ENCODE measurements around the gene AADAT.
A peak's percentile ranks its signal among the peaks of the same experiment; 100 is the strongest.
"Not testable (repeated sequence)": the region's sequence is repeated elsewhere in the genome, so short reads cannot be mapped to it uniquely, and the experiment has no call there.

The AADAT gene

DNA sequence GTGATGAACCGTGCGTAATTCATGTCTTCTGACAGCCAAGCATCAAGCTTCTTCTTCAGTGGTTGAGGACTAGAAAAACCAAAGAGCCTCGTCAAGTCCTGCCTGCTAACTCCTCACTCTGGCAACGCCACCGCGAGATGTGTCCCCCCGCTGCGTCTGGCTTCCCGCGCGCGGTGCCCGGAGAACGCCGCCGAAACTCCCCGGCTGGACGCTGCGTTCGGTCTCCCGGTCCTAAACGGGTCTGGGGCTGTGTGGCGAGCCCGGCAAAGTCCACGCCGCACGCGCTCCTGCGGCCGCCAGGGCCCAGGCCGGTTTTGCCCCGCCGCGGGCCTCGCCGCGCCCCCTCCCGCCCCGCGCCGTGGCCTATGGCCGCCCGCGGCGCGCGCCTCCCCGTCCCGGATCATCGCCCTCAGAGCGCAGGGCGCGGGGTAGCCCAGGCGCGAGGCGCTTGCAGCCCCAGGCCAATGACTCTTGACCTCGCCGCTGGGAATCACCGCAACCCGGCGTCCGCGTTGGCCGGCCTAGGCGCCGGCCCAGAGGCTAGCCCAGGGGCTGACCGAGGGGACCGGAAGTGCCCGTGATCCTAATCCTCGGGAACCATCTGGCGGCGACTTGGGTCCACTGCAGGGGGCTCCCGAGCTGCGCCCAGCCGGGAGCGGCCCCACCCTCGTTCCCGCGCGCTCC is at the start of gene AADAT:
AADAT (minus strand) TSS at position 289 of the 684 bp plus-strand sequence; CDS start at position 23, 266 bp downstream.
- no peak for DNase-seq

DNA sequence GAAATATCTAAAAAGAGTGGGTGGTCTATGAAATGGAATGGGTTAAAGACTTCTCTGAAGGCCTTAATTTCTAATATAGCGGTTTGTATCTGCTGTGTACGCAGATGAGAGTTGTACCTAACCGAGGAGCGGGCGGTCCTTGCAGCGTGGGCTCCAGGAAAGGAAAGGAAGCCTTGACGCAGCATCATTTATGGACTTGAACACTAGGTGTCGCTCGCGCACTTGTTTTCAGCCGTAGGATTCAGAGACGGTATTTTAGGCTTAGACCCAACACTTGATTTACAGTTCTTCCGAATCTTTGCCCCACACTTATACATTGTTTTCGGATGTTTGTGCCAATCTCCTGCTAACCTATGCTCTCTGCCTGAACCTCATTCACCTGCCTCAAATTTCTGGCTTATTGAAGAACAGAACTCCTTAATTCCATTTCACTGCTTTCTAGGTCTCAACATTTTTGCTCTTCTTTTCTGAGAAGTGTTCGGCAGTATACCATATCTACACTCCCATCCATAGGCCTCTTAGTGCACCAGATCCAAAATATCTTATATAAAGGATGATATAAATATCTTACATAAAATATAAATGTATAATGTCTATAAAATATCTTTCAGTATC is 48.9 kb upstream of the AADAT start:
- peak; percentile 17 to 41 (median 26) for DNase-seq

DNA sequence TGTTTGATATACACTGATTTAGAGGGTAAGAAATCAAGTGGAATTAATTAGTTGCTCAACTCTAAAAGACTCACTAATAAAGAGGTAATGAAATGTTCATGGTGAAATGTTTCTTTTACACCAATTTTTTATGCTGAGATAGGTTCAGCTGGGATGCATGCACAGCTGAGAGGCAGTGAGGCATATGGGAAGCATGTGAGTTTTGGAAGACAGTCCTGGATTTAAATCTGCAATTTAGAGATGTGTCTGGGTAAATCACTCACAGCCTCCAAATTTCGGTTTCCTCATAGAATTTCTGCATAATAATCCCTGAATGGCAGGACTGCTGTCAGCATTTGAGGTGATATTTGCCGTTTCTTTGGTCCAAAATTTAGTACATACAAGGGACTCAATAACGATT is 48.2 kb upstream of the AADAT start:
- no peak for DNase-seq

DNA sequence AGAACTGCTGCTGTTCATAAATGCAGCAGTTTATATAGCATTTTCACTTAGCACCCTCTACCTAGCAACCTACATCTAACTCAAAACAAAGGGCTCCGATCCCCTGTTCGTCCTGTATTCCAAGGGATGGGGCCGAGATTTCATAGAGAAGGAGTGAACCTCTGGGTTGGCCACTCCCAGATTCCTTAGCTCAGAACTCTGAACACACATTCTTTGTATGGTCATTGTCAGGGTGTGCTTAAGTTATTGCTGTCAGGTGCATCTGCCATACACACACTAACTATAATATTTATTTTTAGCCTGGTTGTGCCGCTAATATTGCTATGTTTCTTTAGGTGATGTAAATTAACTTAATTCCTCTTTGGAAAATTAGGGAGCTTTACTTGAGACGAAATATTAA is 47.7 kb upstream of the AADAT start:
- DNase-seq, result no peak

DNA sequence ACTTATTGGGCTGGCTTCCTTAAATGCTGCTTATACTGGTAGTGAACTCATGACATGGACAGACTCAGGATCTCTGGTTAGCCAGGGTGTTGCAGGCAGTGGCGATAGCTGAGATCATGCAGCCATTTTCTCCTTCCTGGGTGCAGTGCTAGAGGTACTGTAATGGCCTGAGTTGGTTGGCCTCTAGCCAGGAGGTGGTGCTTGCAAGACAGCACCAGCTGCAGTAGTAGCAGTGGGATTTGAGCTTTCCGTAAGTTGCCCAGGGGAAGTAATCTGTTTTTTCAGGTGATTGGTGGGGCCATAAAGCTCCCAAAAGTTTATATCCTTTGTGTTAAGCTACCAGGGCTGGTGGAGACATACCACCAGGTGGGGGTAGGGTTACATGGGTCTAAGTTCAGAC is 45.1 kb upstream of the AADAT start:
- no peak for DNase-seq

DNA sequence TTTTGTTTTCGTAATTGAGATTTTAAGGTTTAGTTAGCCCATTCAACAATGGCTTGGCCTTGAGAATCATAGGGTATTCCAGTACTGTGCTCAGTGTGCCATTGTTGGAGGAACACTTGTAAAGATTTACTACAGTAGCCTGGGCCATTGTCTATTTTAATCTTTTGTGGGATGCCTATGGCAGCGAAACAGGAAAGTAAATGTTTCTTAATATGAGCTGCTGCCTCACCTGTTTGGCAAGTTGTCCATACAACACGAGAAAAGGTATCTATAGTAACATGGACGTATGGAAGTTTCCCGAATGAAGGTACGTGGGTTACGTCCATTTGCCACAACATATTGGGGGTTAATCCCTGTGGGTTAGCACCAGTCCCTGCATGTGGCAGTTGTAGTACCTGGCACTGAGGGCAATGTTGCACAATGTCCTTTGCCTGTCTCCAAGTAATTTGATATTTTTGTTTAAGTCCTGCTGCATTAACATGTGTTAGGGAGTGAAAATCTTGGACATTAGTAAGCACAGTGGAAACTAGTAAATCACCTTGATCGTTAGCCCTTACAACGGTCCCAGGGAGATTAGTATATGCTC is 38.6 kb upstream of the AADAT start:
- DNase-seq, result no peak

DNA sequence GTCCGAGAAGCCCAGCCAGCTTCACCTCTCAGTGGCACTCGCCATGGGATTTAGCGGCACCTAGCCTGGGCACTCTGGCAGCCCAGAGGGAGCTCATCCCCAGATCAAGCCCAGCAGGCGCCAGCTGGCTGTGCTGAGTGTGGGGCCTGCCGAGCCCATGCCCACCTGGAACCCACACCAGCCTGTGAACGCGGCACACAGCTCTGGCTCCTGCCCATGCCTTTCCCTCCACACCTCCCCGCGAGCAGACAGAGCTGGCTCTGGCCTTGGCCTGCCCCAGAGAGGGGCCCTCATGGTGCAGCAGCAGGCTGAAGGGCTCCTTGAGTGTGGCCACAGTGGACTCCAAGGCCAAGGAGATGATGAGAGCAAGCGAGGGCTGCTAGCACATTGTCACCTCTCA is 38.0 kb upstream of the AADAT start:
- DNase-seq, result no peak

DNA sequence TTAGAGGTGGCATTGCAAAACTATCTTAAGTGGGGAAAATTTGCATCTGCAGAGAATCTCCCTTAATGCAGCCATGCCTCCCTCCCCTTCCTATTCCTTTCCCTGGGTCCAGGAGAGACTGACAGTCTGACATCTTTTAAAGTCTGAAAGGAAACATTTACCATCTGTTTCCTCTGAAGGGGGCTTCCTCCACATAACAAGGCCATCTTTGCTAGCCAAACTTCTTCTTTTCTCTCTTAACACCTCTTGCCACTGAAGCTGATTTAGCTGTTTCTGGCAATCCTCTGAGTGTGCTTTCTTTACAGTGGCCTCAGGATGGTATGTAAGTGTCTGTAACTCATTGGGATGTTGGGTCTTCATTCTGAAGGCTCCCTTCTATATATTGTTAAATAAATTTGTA is 34.6 kb upstream of the AADAT start:
- no peak for DNase-seq

DNA sequence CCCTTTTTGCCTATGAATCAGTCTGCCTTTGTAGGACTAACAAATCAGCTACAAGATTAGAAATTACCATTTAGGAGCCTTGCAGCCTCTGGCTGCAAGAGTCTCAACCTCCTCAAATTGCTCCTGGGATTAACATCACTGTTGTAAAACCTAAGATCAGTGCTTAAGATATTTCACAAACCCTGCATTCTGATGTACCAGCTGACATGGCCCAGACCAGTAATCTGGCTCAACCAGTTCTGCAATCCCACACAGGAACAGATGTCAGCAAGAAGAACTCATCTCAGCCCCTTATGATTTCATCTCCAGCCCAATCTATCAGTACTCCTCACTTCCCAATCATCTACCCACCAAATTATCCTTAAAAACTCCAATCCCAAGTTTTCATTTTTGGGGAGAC is 32.5 kb upstream of the AADAT start:
- no peak for DNase-seq

DNA sequence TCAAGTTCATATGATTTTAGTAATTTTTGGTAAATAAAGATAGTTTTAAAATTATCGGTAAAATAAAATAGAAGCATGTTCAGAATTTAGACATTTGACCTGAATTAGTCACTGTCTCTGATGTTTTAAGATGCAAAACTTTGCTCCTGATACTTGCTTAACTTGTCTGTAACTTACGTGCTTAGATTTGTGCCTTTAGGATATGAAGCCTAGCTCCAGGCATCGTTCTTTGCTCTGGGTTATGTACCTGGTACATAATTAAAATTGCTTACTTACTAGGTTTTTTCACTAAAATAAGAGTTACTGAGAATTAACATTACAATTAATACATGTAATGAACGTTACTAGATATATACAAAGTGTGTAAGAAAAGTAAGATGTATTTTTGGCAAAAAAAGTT is 24.9 kb upstream of the AADAT start:
- no peak for DNase-seq

DNA sequence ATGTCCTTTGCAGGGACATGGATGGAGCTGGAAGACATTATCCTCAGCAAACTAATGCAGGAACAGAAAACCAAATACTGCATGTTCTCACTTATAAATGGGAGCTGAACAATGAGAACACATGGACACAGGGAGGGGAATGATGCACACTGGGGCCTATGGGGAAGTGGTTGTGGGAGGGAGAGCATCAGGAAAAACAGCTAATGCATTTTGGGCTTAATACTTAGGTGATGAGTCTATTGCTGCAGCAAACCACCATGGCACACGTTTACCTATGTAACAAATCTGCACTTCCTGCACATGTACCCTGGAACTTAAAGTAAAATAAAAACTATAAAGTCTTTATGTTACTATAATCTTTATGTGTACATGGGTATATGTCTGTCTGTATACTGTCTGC is 24.4 kb upstream of the AADAT start:
- DNase-seq, result not testable (repeated sequence)

DNA sequence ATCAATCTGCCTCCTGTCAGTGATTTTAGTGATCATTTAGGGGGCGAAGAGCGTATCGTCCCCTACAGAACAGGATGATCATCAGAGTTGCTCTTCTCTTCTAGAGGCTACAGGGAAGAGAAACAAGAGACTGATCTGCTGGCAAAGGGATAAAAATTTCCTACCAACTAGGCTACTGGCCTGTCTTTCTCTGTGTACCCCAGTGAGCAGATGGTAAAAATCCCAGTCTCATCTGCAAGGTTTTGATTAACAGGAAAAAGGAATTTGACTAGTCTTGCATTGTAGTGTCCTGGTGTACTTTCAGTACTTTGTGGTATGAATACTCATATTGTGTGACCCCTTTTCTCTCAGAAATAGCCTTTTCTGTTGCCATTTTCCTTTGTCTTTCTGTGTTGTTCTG is 21.8 kb upstream of the AADAT start:
- DNase-seq, result no peak

DNA sequence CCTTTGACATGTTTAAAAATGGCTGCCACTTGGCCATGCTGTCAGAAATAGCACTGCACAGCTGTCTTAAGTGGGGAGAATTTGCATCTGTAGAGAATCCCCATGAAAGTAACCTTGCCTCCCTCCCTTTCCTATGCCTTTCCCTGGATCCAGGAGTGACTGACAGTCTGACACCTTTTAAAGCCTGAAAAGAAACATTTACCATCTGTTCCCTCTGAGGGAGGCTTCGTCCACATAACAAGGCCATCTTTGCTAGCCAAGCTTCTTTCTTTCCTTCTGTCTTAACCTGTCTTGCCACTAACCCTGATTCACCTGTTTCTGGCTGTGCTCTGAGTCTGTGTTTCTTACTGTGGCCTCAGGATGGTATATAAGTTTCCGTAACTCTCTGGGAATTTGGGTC is 21.3 kb upstream of the AADAT start:
- DNase-seq, result no peak

DNA sequence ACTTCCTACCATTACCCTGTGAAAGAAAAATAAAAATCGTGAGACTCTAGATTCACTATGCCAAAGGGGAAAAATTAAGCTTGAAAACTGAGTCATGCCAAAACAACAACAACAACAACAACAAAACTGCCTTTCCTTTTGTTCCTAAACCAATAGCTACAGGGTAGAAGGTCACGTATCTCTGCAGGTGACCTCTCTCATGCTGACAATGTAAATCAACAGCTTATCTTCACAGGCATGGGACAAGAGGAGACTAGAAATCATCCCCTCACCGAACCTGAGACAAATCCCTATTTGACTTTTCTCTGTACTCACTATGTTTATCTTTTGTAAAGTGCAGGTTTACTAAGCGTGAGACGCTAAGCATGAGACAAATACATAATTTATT is 20.5 kb upstream of the AADAT start:
- DNase-seq, result no peak

DNA sequence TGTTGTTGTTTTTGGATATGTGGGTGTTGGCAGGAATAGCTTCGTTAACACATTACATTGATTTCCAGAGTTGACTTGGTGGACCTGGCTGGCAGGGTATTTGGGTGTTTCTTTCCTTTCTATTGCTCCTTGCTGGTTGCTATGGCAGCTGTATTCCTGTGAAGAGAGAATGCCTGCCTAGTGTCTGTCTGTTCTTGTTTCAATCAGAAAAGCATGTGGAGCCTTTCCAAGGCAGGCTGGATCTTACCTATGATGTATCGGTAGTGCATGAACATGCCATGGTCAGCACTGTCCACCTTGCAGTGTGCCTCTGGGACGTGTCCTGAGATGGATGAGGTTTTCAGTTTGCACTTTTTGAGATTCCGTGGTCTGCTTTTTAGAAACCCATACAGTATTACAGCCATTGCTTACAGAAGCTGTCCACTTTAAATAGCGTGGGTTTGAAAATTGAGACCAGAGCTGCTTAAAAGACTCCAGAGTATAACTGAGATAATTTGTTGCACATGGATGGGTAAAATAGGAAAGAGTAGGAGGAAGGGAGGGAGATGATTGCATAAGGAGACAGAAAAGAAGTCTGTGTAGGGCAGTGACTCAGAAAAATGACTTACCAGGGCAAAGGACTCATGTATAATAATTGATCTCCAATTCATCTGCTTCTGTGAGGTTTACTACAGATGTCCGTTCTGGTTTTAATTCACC is 20.0 kb upstream of the AADAT start:
- DNase-seq, result no peak

DNA sequence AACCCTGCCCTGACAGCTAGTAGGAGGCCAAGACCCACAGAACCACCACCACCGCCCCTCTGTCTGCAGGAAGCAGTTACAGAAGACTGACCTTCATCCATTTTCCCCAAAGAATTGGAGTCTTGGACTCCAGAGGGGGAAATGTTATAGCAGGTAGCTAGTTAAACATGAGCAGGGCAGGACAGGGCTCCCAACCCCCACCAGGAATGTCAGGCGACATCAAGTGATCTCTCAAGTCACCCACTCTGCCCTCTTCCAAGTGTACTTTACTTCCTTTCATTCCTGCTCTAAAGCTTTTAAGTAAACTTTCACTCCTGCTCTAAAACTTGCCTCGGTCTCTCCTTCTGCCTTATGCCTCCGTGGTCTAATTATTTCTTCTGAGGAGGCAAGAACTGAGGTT is 17.1 kb upstream of the AADAT start:
- DNase-seq, result no peak

DNA sequence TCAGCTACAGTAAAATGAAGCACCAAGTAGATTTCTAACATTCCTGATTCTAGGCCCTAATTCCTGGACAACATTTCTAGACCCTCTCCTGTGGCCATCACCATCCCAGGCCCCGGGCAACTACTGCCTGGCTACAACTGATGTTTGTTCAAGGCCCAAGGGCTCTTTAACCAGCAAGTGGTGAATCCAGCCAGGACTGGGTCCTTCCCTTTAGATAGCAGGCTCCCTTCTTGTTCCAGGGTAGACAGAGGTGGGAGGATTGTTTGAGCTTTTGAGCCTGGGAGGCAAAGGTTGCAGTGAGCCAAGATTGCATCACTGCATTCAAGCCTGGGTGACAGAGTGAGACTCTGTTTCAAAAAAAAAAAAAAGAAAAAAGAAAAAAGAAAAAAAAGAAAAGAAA is 12.7 kb upstream of the AADAT start:
- DNase-seq, result no peak

DNA sequence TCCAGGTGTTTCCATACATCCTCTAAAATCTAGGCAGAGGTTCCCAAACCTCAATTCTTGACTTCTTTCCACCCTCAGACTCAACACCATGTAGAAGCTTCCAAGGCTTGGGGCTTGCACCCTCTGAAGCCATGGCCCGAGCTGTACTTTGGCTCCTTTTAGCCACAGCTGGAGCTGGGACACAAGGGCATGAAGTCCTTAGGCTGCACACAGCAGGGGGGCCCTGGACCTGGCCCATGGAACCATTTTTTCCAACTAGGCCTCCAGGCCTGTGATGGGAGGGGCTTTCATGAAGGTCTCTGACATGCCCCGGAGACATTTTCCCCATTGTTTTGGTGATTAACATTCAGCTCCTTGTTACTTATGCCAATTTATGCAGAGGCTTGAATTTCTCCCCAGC is 8.4 kb upstream of the AADAT start:
- DNase-seq, result not testable (repeated sequence)

DNA sequence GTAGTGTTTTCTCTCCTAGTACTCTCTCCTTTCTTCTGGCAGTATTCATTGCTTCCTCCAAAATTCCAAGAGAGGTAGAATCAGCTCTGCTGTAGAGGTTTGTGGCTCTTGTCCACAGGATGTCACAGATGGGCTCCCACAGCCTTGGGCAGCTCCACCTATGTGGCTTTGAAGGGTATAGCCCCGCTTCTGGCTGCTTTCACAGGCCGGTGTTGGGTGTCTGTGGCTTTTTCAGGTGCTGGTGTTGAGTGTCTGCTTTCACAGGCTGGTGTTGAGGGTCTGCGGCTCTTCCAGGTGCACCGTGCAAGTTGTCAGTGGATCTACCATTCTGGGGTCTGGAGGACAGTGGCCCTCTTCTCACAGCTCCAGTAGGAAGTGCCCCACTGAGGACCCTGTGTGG is 7.9 kb upstream of the AADAT start:
- DNase-seq, result no peak

DNA sequence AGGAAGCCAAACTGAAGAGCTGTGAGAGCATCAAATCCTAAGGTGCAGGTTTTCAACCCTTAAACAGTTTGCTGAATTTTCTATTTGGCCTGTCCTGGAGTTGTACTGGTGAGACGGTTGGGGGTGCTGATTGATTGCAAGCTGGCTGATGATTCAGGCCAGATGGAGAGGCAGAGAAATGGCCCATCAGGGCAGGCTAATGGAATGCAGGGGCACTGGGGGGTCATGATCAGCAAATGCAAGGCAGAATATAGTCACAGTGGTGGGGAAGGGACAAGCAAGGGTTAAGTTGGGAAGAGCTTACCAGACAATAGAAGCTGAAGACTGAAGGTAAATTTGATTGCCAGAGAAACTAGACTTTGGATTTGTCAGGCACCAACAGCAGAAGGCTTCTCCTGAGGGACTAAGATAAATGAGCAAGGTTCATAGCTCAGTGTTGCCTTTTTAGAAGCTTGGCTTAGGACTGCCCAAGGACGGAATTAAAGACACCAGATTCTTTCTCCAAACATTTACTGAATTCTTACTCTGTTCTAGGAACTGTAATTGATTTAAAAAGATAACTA is 4.3 kb upstream of the AADAT start:
- DNase-seq, result no peak

DNA sequence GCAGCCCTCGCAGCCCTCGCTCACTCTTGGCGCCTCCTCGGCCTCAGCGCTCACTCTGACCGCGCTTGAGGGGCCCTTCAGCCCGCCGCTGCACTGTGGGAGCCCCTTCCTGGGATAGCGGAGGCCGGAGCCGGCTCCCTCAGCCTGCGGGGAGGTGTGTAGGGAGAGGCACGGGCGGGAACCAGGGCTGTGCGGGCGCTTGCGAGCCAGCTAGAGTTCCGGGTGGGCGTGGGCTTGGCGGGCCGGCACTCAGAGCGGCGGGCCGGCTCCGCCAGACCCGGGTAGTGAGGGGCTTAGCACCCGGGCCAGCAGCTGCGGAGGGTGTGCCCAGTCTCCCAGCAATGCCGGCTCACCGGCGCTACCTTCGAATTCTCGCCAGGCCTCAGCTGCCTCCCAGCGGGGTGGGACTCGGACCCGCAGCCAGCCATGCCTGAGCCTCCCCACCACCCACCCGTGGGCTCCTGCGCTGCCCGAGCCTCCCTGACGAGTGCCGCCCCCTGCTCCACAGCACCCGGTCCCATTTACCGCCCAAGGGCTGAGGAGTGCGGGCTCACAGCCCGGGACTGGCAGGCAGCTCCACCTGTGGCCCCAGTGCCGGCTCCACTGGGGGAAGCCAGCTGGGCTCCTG is 1.4 kb upstream of the AADAT start:
- DNase-seq, result no peak

DNA sequence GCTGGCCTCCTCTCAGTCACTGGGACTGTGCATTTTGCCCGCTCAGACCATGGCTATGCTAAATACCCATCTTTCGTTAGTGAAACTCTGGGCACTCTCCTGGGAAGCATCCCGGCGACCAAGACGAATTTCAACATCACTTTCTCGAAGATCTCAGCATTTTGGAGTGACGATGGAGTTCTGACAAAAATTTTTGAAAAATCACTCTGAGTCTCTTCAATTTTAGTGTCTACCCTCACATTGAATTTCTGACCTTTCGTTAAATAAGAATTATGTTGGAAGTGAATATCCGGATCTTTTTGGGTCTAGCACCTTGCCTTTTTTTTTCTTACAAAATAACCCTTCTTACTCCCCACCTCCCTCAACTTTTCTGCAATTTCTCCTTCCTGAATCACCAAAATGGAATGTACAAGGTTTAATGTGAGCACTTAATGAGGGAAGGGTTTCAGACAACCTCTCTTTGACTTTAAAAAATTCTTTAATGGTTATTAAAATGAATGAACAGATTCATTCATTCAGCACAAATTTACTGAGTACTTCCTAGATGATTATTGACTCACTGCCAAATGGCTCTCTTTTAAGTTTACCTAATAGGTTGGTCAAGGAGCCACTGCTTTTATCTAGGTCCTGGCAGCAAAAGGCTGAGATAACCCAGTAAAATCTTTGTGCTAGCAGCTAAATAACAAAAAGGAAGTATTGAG is 746 bp upstream of the AADAT start:
- no peak for DNase-seq

DNA sequence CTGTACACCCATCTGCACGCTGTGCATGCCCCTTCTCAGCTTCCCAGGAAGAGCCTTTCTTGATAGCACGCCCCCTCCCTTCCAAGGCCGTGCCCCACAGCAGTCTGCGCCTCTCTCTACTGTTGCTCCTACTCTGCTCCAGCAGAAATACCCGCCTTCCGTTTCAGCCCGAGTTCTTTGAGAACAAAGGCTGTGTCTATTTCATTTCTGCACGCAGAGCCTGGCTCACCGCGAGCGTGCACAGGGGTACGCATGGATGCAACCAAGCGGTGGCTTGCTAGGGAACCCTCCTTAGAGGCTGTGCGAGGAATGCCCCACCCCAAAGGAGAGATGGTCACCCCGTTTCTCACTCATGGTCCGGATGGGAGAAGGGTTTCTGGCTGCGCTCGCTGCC is 485 bp downstream of the AADAT start:
- no peak for DNase-seq
